GM18909 (cell line): ENCODE measurements around the gene UGP2.

Experiments
- ATAC-seq: cut with Tn5 transposase; IDR thresholded peaks from one replicate; pipeline ENCODE4 v1.9.1; 2021; ENCODE audit warnings: mild to moderate bottlenecking; ENCODE audit not compliant: unreplicated experiment, poor library complexity

The UGP2 gene

DNA sequence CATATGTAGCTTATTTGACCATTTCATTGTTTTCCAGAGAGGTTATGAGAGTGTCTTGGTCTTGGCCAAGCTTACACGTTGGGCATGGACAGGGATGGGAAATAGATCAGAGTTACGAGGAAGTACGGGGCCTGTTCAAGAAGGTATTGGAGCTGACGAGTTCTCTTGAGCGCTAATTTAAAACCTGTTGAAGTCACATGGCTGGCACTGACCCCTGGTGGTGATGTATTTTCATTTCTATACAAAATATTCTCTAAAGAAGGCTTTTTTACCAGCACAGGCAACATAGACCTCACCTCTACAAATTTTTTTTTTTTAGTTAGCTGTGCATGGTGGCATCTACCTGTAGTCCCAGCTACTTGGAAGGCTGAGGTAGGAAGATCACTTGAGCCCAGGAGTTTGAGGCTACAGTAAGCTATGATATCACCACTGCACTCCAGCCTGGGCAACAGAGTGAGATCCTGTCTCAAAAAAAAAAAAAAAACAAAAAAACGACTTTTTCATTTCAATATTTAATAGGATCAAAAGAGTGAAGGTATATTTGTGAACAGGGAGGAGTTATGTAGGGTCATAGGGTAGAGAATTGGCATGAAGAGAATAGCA, 19.6 kb downstream of the UGP2 start:
- ATAC-seq, result peak; percentile 75

DNA sequence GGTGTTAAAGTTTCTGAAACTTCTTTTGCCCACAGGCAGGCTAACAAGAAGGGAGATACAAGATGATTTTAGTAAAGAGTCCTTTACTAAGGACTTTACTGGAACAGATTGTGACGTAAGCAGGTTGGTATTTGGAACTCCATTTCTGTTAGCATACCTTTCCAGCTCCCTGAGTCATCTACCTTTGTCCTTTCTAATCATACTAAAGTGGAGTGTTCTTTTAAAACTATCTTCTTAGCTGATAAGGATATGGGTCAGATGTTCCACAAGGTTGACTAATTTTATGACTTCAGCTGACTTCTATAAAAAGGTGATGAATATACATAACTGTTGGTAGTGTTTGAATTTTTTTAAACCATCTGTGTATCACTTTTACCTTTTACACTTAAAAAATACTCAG, 21.1 kb downstream of the UGP2 start:
- ATAC-seq, result no peak

DNA sequence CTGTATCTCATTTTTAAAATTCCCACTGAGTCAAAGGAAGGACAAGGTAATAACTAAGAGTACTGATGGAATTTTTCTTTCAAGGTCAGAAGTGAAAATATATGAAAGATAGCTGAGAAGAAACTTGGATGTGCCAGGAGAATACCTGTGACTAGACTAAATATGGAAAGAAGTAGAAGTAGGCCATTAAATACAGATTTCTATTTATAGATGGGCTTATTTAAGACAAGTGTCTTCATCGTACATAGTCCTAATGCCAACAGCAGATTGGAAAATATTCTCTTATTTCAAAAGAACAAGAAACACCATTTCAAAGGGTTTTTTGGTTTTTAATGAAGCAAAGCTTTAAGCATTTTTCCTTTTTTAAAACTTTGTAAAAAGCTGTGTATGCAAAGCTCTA, 22.0 kb downstream of the UGP2 start:
- ATAC-seq, result no peak

DNA sequence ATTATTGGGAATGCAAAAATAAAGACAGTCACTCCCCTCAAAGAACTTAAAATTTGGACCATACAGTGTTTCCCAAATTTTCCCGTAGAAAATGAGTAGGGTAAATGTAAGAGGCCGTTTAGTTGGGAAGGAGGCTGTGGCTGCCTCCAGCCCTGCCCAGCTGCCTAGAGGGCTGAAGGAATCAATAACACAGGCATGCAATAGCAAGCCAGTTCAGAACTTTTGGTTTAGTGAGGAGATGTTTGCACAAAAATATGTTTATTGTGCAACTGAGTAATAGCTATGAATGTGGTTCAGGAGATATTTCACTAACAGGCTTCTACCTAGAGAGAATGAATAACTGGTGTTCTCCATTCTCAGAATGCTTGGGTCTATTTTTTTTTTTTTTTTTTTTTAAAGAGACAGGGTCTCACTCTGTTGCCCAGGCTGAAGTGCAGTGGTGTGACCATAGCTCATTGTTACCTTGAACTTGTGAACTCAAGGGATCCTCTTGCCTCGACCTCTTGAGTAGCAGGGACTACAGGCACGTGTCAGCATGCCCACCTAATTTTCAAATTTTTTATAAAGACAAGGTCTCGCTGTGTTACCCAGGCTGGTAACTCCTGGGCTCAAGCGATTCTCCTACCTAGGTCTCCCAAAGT, 23.6 kb downstream of the UGP2 start:
- no peak for ATAC-seq

DNA sequence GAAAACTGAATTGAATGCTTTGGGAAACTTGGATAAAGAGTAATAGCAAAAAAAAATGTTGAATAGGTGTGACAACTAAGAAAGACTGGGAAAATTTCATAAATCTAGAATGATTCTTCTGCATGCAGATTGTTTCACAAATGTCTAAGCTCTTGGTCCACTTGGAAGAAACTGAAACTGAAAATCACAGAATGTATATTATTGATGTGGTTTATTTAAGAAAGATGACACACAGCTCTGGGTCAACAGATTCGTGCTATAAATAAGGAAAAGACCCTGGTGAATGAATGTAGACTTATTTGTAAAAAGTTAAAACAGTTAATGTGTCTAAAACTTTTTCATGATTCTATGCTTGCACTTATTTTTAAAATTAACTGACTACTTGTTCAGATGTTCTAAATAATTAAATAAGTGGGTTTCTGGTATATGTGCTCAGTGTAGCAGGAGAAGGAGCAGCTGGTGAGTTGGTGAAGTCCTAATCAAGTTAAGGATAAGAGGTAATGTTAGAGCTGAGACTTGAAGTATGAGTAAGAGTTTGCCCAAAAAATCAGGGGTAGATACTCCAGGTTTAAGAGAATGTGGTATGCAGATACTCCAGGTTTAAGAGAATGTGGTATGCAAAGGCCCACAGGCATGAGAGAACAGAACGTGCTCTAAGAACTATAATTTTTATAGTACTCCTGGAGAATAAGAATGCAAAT, 24.5 kb downstream of the UGP2 start:
- ATAC-seq, result peak; percentile 64

DNA sequence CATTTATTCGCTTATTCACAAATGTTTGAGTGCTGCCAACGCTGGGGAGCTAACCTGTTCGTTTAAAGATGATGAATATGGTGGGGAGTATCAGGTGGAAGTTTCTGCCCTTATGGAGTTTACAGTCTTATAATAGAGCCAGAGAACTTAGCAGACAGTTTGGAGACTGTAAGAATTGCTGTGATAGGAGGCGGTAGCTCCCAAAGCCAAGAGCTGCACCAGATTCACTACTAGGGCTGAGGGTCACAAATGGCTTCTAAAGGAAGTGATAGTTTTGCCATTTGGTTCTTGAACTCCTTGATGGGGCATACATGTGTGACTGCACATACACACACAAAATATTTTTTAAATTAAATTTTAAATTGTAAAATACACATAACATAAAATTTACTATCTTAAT, 29.0 kb downstream of the UGP2 start:
- no peak for ATAC-seq

DNA sequence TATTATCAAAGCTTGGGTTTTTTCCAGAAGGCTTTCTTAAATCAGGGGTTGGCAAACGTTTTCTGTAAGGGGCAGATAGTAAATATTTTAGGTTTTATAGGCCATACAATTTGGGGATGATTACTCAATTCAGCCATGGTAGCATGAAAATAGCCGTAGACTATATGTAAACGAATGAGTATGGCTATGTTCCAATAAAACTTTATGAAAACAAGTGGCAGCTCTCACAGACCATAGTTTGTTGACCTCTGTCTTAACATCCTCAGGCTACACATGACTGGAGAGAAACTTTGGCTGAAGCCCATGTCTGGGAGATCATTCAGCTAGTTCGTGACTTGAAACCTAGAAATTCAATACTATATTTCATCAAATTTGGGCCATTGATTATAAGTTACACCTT, 30.2 kb downstream of the UGP2 start:
- no peak for ATAC-seq

DNA sequence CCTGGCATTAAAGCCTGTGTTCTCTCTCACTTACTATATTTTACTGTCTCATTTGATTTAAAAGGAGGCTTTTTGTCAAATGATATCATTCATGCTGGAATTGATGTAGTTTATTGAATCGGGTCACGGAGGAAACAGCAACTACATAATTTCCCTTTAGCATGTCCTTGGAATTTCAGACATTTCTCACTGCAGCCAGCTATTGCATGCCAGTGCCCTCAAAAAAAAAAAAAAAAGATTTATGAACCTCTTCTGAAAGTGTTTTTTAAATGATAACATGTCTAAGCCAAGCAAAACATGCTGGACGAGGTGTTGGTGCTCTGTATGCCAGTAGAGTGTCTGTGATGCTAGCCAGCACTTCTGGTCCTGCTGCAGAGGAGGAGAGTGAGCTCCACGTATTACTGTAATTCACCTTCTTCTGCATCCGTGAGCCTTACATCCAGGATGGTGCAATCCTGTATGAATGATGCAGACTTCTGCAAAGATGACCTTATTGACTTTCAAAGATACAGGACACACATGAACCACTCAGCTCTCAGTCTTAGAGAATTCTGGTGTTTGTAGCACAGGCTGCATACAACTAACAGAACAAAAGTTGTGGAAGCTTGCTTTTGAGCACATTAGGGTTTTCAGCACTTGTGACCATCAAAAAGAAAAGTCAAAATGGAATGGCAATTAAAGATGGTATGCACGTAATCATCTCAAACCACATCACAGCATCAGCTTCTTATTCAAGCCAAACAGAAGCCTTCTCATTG, 31.1 kb downstream of the UGP2 start:
- no peak for ATAC-seq

DNA sequence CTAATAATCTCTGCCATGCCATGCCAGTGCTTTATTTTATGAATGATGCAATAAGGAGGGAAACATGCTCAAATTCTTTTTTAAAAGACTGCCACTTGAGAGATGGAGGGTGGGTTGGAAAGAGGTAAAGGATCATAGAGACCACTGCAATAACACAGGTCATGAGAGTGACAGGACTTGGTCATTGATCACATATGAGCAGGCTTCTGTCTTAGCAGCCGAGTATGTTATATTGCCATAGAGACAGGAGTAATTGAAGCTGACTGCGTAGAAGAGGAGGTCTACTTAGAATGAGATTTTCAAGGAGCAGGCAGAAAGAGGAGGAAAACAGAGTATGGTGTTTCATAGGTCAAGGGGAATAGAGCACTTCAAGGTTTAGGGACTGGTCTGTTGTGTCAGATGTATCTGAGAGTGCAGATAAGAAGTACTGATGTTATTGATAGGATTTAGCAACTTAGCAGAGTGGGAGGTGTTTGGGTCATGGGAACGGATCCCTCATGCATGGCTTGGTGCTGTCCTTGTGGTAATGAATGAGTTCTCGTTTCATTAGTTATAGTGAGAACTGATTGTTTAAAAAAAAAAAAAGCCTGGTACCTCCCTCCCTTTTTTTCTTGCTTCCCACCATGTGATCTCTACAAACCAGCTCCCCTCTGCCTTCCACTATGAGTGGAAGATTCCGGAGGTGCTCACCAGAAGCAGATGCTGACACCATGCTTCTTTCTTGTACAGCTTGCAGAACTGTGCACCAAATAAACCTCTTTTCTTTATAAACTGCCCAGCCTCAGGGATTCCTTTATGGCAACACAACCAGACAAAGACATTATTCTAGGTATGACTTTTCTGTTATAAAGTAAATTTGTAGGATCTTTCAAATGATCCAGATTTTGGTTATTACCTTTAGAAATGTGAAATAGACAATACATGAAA, 32.8 kb downstream of the UGP2 start:
- ATAC-seq, result no peak

DNA sequence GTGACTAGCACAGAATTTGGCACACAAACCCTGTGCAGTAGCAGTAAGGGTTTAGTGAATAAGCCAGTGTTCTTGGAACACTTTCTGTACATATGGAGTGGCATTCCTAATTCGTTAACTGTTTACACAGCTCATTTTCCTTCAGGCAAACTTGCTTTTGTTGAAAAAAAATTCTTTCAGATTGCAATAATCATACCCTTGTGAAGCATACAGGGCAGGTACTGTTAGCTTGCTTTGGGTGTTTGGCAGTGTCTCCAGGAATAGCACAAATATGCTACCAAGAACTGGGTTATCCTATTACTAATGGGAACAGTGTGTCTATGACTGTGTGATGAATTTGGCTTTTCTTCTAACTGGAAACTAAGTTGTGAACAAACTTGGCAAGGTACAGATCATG, 33.4 kb downstream of the UGP2 start:
- no peak for ATAC-seq

DNA sequence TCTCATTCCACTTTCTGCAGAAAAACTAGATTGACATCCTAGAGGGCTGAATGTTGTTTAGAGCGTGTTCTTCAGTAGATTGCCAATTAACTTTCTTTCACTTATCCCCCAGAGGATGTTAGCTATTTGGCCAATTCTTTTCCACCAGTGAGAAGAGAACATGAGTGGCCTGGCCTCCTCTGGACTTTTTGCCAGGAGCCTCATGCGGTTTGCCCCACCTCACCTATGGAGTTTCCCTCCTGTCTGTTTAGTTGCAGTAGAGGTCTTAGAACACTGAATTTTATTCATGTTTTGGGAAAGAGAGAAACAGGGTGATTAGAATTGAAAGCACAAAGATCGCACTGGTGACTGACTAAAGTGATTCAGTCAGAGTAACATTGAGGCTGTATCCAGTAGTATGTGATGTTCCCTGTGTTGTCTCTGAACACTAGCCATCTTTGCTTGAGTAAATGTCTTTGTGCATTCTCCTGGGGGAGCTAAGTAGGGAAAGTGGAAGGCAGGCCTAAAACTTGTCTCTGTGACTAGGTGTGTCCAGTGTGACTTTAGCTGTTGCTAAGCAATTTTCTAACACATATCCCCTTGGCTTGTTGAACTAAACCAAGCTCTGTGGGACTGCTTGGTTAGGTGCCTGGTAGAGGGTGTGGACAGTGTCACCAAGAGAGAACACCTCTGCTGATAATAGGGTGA, 34.0 kb downstream of the UGP2 start:
- no peak for ATAC-seq

DNA sequence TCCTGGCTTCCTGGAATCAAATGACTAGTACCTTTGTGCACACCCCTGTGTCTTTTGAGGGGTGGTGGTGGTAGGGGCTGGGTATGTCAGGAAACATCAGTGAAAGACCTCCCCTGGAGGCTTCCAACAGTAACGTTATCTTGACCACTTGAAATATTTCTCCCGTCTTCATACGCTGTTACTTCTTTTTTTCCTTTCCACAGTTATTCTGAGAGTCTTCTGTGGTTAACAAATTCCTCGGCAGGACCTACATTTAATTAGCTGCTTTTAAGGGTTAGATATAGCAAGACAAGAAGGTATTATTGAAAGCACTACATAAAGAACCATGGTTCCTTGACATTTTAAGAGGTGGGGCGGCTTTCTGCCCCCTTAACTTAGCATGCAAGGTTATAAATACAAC, 34.6 kb downstream of the UGP2 start:
- ATAC-seq, result no peak

DNA sequence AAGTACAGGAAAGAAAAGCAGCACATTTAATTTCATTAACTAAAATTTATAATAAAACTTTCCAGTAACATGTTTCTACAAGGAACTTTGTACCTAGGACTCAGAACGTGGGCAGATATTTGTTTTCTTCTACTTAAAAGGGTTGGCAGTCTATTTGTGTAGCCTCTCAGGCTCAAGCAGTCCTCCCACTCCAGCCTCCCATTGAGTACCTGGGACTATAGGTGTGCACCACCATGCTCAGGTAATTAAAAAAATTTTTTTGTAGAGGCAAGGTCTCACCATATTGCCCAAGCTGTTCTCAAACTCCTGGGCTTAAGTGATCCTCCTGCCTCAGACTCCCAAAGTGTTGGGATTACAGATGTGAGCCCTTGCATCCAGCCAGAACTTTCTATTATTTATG, 36.8 kb downstream of the UGP2 start:
- no peak for ATAC-seq

DNA sequence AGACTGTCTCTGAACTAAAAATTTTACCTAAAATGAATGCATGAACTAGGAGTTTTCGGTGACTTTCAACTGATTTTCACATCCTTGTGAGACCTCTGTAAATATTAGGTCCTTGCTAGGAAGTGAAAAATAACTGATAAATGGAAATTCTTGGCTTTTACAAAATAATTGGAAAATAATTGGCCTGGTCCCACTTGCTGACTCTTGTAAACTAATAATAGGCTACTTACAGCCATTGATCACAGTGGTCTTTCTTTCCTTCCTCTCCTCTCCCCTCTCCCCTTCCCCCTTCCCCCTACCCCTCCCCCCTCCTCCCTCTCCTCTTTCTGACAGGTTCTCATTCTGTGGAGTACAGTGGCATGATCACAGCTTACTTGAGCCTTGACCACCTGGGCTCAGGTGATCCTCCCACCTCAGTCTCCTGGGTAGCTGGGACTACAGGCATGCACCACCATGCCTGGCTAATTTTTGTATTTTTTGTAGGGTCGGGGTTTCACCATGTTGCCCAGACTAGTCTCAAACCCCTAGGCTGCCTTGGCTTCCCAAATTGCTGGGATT, 38.3 kb downstream of the UGP2 start:
- ATAC-seq, result no peak

DNA sequence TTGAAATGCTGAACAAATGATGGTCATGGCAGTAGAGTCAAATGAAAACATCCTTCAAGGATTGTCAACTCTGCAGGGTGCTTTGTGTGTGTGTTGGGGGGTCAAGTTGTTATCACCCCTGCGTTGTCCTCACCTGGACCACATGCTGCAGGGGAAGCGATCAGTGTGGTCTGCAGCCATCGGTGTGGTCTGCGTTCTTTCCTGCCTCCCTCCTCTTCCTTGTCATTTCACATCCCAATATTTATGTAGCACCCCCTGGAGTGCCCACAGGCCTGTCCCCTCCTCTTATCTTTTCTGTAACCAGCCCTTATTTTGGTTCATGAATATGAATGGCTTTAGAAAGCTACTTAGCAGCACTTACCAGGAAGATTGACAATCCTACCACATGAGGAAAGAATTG, 38.9 kb downstream of the UGP2 start:
- ATAC-seq, result no peak

DNA sequence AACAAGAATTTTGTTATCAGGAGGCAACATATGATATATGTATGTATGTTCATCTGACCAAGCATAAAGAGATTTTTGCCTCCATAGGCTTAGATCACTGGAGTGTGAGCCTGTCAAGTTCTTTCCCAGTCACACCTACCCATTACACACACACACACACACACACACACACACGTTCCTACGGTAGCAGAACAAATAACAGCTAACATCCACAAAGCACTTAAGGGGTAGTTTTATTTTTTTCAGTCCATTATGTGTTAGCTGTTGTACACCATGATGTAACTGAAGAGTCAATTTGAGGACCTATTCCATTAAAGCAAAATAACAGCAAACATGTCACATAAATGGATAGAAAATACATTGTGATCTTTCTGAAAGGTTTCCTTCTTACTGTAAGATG, 39.5 kb downstream of the UGP2 start:
- no peak for ATAC-seq

DNA sequence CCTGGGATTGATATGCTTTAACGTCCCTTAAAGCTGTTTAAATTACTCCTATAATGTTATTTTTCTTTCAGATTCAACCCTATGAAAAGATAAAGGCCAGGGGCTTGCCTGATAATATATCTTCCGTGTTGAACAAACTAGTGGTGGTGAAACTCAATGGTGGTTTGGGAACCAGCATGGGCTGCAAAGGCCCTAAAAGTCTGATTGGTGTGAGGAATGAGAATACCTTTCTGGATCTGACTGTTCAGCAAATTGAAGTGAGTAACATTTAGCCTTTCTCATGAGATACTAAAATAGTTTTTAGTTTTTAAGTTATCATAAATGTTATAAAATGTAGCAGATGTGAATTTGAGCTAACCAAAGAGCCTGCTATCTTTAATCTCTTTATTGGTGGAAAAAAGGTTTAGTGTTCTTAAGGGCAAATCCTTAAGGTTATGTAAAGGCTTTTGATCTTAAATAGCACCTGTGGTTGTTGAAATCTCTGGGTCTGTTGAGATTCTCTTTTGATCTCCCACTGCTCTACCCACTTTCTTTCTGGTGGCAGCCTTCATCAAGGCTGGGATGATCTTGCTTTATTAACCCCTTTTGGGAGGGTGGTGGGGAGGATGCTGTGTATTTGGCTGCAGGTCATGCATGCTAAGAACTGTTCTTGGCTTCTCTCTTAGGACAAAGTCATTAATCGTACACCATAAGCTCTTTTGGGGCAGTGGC, 40.9 kb downstream of the UGP2 start:
- ATAC-seq, result no peak

DNA sequence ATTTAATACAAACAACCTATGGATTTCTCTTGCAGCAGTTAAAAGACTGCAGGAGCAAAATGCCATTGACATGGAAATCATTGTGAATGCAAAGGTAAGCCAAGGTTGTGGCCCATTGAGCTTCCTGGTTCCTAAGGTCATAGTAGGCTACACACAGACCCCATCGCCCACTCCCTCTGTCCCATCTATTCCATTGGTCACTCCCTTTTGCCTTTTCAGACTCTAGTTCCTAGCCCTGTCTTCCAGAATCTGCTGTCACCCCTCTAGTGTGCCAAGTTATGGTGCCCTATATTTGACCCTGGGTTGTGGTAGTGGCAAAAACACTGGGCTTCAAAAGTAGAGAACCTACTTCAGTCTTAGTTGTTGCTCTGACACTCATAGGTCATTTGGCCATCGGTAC, 44.7 kb downstream of the UGP2 start:
- ATAC-seq, result no peak

DNA sequence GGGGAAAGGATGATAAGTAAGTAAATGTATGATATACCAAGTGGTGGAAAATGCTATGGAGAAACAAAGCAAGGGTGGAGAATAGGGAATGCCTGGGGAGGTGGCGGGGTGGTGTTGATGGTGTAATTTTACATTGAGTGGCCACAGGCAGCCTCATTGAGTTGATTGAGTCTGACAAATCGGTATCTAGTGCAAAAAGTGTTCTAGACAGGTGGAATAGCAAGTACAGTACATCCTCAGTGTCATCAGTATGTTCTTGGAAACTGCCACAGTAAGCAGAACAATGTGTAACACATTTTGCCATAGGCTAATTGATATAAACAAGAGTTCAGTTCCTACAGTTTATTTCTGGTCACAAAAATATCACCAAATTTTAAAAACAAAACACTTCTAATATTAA, 46.4 kb downstream of the UGP2 start:
- no peak for ATAC-seq
